ENCODE measurements around the gene MOV10L1.

- TF ChIP-seq CTCF (IDR thresholded peaks at IDR 0.05; ENCODE audit: low read length) (no peak), EZH2 (optimal IDR thresholded peaks at IDR 0.05; ENCODE audit: low read depth, low read length) (no peak), EZH2phosphoT487 (IDR thresholded peaks at IDR 0.05; ENCODE audit: low read length) (no peak)
Measured at GRCh38 chr22:50107529-50107928, 17.7 kb downstream of the MOV10L1 start.

All from MM.1S (cell line).